Keratinocyte (primary cell): ENCODE data around the gene GAREM1. TPM values are rescaled to one million over a fixed set of nuclear protein-coding genes. Genes with fewer than 3 reads are reported as not detected.
A peak's percentile ranks its signal among the peaks of the same experiment; 100 is the strongest.

Source experiments
- DNase-seq: peaks from one replicate; pipeline ENCODE4 v3.0.0-alpha.2; 2011; ENCODE audit warnings: low read depth, missing footprints, low spot score
- FAIRE-seq: peaks from 2 replicates; lab custom pipeline; 2011; peaks lifted over from hg19 to GRCh38; lab: Jason Lieb, UNC
- H2AFZ ChIP-seq: 2 replicates; pipeline ENCODE4 v1.6.0; 2012; ENCODE audit warnings: low read length, control low read depth, inconsistent platforms; ENCODE audit not compliant: control insufficient read depth
- H3K27ac ChIP-seq: 2 replicates; pipeline ENCODE4 v1.5.1; 2011; ENCODE audit warnings: low read length; ENCODE audit not compliant: control insufficient read depth, insufficient read depth
- H3K27me3 ChIP-seq: 3 replicates; pipeline ENCODE4 v1.6.0; 2011; ENCODE audit warnings: low read length; ENCODE audit not compliant: control insufficient read depth, insufficient read depth; ENCODE audit errors: extremely low read depth
- H3K36me3 ChIP-seq, 2 experiments: 2 replicates in 1 of 2; 3 replicates in 1 of 2; pipeline ENCODE4 v1.5.1; 2011; ENCODE audit warnings: low read length in 2 of 2, mild to moderate bottlenecking in 1 of 2; ENCODE audit not compliant: control insufficient read depth in 2 of 2, insufficient read depth in 2 of 2; ENCODE audit errors: extremely low read depth in 1 of 2
- H3K4me1 ChIP-seq: 3 replicates; pipeline ENCODE4 v1.5.1; 2011; ENCODE audit warnings: low read length; ENCODE audit not compliant: control insufficient read depth, insufficient read depth; ENCODE audit errors: extremely low read depth
- H3K4me2 ChIP-seq: 3 replicates; pipeline ENCODE4 v1.6.0; 2011; ENCODE audit warnings: low read depth, low read length; ENCODE audit not compliant: control insufficient read depth, insufficient read depth; ENCODE audit errors: extremely low read depth
- H3K4me3 ChIP-seq, 3 experiments: fragments of 200-600 bp in 1 of 3; sonication (generic) in 1 of 3; 2 replicates in 2 of 3; 3 replicates in 1 of 3; pipeline ENCODE4 v1.5.1; 2011 to 2016; ENCODE audit warnings: low read length in 3 of 3, mild to moderate bottlenecking in 3 of 3, control low read depth in 2 of 3, inconsistent platforms in 1 of 3, low read depth in 1 of 3, mixed read lengths in 1 of 3, mixed run types in 1 of 3, moderate library complexity in 1 of 3; ENCODE audit not compliant: control insufficient read depth in 2 of 3, insufficient read depth in 2 of 3; ENCODE audit errors: extremely low read depth in 1 of 3
- H3K79me2 ChIP-seq: 2 replicates; pipeline ENCODE4 v1.6.0; 2012; ENCODE audit warnings: low read length; ENCODE audit not compliant: control insufficient read depth, insufficient read depth
- H3K9ac ChIP-seq: 3 replicates; pipeline ENCODE4 v1.6.0; 2011; ENCODE audit warnings: low read length; ENCODE audit not compliant: control insufficient read depth, insufficient read depth; ENCODE audit errors: extremely low read depth
- H3K9me1 ChIP-seq: 3 replicates; pipeline ENCODE4 v1.6.0; 2011; ENCODE audit warnings: low read length; ENCODE audit not compliant: control insufficient read depth, insufficient read depth; ENCODE audit errors: extremely low read depth
- H3K9me3 ChIP-seq: 2 replicates; pipeline ENCODE4 v1.5.1; 2012; ENCODE audit warnings: low read depth, low read length; ENCODE audit not compliant: control insufficient read depth
- H4K20me1 ChIP-seq: 3 replicates; pipeline ENCODE4 v1.6.0; 2011; ENCODE audit warnings: low read length; ENCODE audit not compliant: control insufficient read depth, insufficient read depth; ENCODE audit errors: extremely low read depth
- EZH2 ChIP-seq: IDR thresholded peaks from one replicate; pipeline ENCODE4 v1.6.1; 2012; ENCODE audit warnings: inconsistent platforms, mild to moderate bottlenecking, low read length, moderate library complexity
- dilution Hi-C: fragments of 300-500 bp; cut with MboI; formaldehyde crosslinking; loops from one replicate; pipeline ENCODE4 v1.7.0; 2020; ENCODE audit warnings: low sequenced_read_pairs; ENCODE audit not compliant: extremely low pct_ligation_motif_present
- polyA plus RNA-seq, 5 experiments: library from polyadenylated mRNA; depleted of rRNA in 3 of 5; stranded (reverse) in 3 of 5; stranded (forward) in 1 of 5; unstranded in 1 of 5; fragments of >200 nt; gene quantifications; 1 replicate in 1 of 5; 2 replicates in 3 of 5; 3 replicates in 1 of 5; pipeline versions ENCODE4 v1.2.1 to v1.2.3, GENCODE V29; 2011 to 2012; ENCODE audit warnings: missing spikeins in 2 of 5, low read depth in 1 of 5, low replicate concordance in 1 of 5
- TF ChIP-seq, protein P1 (sequence below), 3 experiments: IDR thresholded peaks in 1 of 3; conservative IDR thresholded peaks in 1 of 3; optimal IDR thresholded peaks in 1 of 3; 2 replicates in 2 of 3; 3 replicates in 1 of 3; pipeline versions ENCODE3 to v1.5.1; 2011; ENCODE audit warnings: low read length in 3 of 3, mild to moderate bottlenecking in 3 of 3, moderate library complexity in 2 of 3, control low read depth in 1 of 3, inconsistent platforms in 1 of 3; ENCODE audit not compliant: insufficient read depth in 2 of 3; ENCODE audit errors: extremely low read depth in 1 of 3

GAREM1 gene
- polyA plus RNA-seq, 1 donor (not counting 4 experiments of a cell fraction or from before 2014, with no cell fraction given), result 3.8 TPM

DNA sequence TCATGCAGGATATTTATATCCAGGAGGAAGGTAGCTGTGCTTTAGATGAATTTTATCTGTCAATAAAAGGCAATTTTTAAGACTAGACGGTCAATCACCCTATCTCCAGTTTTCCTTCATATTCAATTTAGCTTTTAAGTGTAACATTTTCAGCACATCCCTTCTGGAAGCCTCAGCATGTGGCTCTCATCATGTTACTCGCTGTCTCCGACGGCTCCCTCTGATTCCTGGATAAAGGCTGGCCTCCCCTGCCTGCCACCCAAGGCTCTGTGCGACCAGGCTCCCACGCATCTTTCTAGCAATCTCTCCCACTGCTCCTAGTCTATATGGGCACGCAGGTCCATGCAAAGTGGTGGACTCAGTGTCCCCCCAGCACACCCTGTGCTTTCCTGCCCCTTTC, 196.4 kb downstream of the GAREM1 start:
- Histone ChIP-seq H3K4me2 (no peak overlapping the region), H3K9ac (no peak overlapping the region), H3K4me1 (no peaks in the 10 kb centered on the region), H4K20me1 (no peaks in the 10 kb centered on the region), H3K27me3 (no peaks in the 10 kb centered on the region), H3K79me2 (no peaks in the 10 kb centered on the region), H3K4me3 (no peak overlapping the region), H3K27ac (no peak overlapping the region), H3K9me3 (no peaks in the 10 kb centered on the region), H2AFZ (no peak overlapping the region), H3K36me3 (no peaks in the 10 kb centered on the region), H3K9me1 (no peaks in the 10 kb centered on the region)
- dilution Hi-C loops, result no loop called here
- TF ChIP-seq EZH2, result no peak
- TF ChIP-seq, protein P1, sequence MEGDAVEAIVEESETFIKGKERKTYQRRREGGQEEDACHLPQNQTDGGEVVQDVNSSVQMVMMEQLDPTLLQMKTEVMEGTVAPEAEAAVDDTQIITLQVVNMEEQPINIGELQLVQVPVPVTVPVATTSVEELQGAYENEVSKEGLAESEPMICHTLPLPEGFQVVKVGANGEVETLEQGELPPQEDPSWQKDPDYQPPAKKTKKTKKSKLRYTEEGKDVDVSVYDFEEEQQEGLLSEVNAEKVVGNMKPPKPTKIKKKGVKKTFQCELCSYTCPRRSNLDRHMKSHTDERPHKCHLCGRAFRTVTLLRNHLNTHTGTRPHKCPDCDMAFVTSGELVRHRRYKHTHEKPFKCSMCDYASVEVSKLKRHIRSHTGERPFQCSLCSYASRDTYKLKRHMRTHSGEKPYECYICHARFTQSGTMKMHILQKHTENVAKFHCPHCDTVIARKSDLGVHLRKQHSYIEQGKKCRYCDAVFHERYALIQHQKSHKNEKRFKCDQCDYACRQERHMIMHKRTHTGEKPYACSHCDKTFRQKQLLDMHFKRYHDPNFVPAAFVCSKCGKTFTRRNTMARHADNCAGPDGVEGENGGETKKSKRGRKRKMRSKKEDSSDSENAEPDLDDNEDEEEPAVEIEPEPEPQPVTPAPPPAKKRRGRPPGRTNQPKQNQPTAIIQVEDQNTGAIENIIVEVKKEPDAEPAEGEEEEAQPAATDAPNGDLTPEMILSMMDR (optimal IDR thresholded peaks at IDR 0.05 in 1 of 3, IDR thresholded peaks at IDR 0.05 in 1 of 3, conservative IDR thresholded peaks at IDR 0.05 in 1 of 3; ENCODE audit: extremely low read depth in 1 of 3, insufficient read depth in 2 of 3, low read length in 3 of 3), result no peak
- DNase-seq, result no peak
- no peak for FAIRE-seq

DNA sequence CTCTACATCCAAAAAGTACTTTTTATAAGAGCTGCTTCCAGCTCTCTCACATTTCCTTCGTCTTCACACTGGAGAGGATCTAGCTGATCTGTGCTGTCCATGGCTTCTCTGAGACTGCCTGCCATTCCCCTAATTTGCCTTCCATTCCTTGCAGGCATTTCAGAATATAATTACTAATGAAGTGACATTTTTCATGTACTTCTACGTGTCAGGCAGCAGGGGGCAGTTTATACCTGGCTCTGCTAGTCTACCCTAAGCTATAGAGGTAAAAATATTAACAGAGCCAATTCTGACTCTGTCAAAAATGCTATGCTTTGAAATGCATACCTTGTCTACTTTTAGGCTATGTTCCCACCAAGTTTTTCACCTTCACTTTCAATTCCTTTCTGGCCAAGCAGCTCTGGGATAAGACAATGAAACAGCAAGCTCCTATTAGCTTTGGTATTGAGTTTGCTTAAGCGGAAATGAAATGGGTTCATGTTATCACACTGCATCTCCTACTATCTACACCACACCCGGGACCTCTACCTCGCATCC, 198.9 kb downstream of the GAREM1 start:
- Histone ChIP-seq H3K9me3 (no peaks in the 10 kb centered on the region), H3K4me3 (no peak overlapping the region), H3K36me3 (peaks cover 0 to 5% of the 10 kb centered on the region in 2 experiments), H3K4me1 (no peaks in the 10 kb centered on the region), H3K9me1 (no peaks in the 10 kb centered on the region), H3K27ac (no peak overlapping the region), H4K20me1 (no peaks in the 10 kb centered on the region), H3K79me2 (no peaks in the 10 kb centered on the region), H2AFZ (no peak overlapping the region), H3K4me2 (no peak overlapping the region), H3K27me3 (no peaks in the 10 kb centered on the region), H3K9ac (no peak overlapping the region)
- dilution Hi-C loops, result no loop called here
- FAIRE-seq (no peak), DNase-seq (no peak)
- no peak for TF ChIP-seq EZH2
- TF ChIP-seq, protein P1 (optimal IDR thresholded peaks at IDR 0.05 in 1 of 3, IDR thresholded peaks at IDR 0.05 in 1 of 3, conservative IDR thresholded peaks at IDR 0.05 in 1 of 3; ENCODE audit: extremely low read depth in 1 of 3, insufficient read depth in 2 of 3, low read length in 3 of 3), result peak; percentile 44 to 68 (median 66)
